H1 (cell line): Measurements from ENCODE around the gene HTRA1. TPM values are rescaled to one million over a fixed set of nuclear protein-coding genes. Genes with fewer than 3 reads are reported as not detected.

Source experiments
- CBX8 ChIP-seq: fragments of 300-800, 300-1000 bp; sonication (generic); IDR thresholded peaks from 2 replicates; pipeline ENCODE4 v1.7.1; 2016; ENCODE audit warnings: low read depth, low read length, borderline replicate concordance
- CHD7 ChIP-seq: fragments of 300-600 bp; sonication (generic); IDR thresholded peaks from 2 replicates; pipeline ENCODE4 v1.7.1; 2012; ENCODE audit warnings: low read length, moderate library complexity, mild to moderate bottlenecking, inconsistent platforms; ENCODE audit not compliant: insufficient replicate concordance
- YY1 ChIP-seq: IDR thresholded peaks from 2 replicates; pipeline ENCODE4 v1.6.1; 2011; ENCODE audit warnings: low read depth, mild to moderate bottlenecking, low read length
- polyA plus RNA-seq, 7 experiments: library from polyadenylated mRNA; depleted of rRNA in 3 of 7; stranded (reverse) in 5 of 7; unstranded in 2 of 7; fragments of >200 nt in 5 of 7; fragments of 200-250 nt in 2 of 7; gene quantifications; 1 replicate in 5 of 7; 2 replicates in 1 of 7; 4 replicates in 1 of 7; pipeline versions ENCODE4 v1.2.1 to v1.2.3, GENCODE V29; 2011 to 2013; ENCODE audit warnings: missing spikeins in 2 of 7, mixed read lengths in 2 of 7
- total RNA-seq: library from RNA; stranded (reverse); fragmentation: NEBNext Ultra II Directional; extraction: Animal tissue kit (Norgen Biotek cat#: 25700); gene quantifications from 2 replicates; pipeline ENCODE4 v1.2.1, GENCODE V29; 2021

HTRA1 gene
- total and polyA plus RNA-seq, 2 of the 8 experiments (the other 6 are each of a cell fraction or from before 2014, with no cell fraction given): 15.8 to 20.1 TPM

- no peak for TF ChIP-seq CHD7
- no peak for TF ChIP-seq YY1
- TF ChIP-seq CBX8: no peak
Observed at GRCh38 chr10:122424059-122424458, 37.3 kb upstream of the HTRA1 start (continued).
